HL-60 (cell line): ENCODE results near the gene IMMP2L.

Experiments
- DNase-seq, 2 experiments: peaks; one replicate each; pipeline ENCODE4 v3.0.0-alpha.2; 2010 to 2020; ENCODE audit warnings: low read depth in 1 of 2, low spot score in 1 of 2
- H3K27ac ChIP-seq: fragments of 250-450 bp; sonication (Bioruptor Pico); replicated peaks from 2 replicates; pipeline ENCODE4 v1.5.1; 2020; ENCODE audit warnings: mild to moderate bottlenecking, moderate library complexity
- H3K27me3 ChIP-seq: fragments of 250-450 bp; sonication (Bioruptor Pico); 2 replicates; pipeline ENCODE4 v1.5.1; 2021; ENCODE audit warnings: mild to moderate bottlenecking, moderate library complexity; ENCODE audit not compliant: insufficient read depth, poor library complexity, severe bottlenecking
- H3K4me3 ChIP-seq: replicated peaks from 2 replicates; pipeline ENCODE4 v1.5.1; 2011; ENCODE audit warnings: mild to moderate bottlenecking, control low read depth, low read length; ENCODE audit not compliant: insufficient read depth
- GABPA ChIP-seq: IDR thresholded peaks from 2 replicates; pipeline ENCODE4 v1.6.1; 2012; ENCODE audit warnings: low read depth
- POLR2AphosphoS5 ChIP-seq: IDR thresholded peaks from 2 replicates; pipeline ENCODE4 v1.6.1; 2012; ENCODE audit warnings: low read depth
- SPI1 ChIP-seq: IDR thresholded peaks from 2 replicates; pipeline ENCODE4 v1.6.1; 2012; ENCODE audit warnings: low read depth, mild to moderate bottlenecking, borderline replicate concordance
- TF ChIP-seq, protein P1 (sequence below): IDR thresholded peaks from one replicate; pipeline ENCODE4 v1.5.1; 2011; ENCODE audit warnings: low read length, control low read depth, inconsistent platforms; ENCODE audit not compliant: insufficient read depth
- TF ChIP-seq, protein P2 (sequence below): IDR thresholded peaks from 2 replicates; pipeline ENCODE4 v1.6.1; 2012; ENCODE audit warnings: low read depth; ENCODE audit not compliant: insufficient replicate concordance

IMMP2L gene

GRCh38 chr7:110853263-110853662 lies 709.0 kb downstream of the IMMP2L start:
- Histone ChIP-seq H3K4me3 (no peak overlapping the region), H3K27ac (no peak overlapping the region), H3K27me3 (no peaks in the 10 kb centered on the region)
- TF ChIP-seq SPI1, result no peak
- no peak for TF ChIP-seq POLR2AphosphoS5
- TF ChIP-seq GABPA, result no peak
- TF ChIP-seq, protein P1, sequence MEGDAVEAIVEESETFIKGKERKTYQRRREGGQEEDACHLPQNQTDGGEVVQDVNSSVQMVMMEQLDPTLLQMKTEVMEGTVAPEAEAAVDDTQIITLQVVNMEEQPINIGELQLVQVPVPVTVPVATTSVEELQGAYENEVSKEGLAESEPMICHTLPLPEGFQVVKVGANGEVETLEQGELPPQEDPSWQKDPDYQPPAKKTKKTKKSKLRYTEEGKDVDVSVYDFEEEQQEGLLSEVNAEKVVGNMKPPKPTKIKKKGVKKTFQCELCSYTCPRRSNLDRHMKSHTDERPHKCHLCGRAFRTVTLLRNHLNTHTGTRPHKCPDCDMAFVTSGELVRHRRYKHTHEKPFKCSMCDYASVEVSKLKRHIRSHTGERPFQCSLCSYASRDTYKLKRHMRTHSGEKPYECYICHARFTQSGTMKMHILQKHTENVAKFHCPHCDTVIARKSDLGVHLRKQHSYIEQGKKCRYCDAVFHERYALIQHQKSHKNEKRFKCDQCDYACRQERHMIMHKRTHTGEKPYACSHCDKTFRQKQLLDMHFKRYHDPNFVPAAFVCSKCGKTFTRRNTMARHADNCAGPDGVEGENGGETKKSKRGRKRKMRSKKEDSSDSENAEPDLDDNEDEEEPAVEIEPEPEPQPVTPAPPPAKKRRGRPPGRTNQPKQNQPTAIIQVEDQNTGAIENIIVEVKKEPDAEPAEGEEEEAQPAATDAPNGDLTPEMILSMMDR, result no peak
- TF ChIP-seq, protein P2, sequence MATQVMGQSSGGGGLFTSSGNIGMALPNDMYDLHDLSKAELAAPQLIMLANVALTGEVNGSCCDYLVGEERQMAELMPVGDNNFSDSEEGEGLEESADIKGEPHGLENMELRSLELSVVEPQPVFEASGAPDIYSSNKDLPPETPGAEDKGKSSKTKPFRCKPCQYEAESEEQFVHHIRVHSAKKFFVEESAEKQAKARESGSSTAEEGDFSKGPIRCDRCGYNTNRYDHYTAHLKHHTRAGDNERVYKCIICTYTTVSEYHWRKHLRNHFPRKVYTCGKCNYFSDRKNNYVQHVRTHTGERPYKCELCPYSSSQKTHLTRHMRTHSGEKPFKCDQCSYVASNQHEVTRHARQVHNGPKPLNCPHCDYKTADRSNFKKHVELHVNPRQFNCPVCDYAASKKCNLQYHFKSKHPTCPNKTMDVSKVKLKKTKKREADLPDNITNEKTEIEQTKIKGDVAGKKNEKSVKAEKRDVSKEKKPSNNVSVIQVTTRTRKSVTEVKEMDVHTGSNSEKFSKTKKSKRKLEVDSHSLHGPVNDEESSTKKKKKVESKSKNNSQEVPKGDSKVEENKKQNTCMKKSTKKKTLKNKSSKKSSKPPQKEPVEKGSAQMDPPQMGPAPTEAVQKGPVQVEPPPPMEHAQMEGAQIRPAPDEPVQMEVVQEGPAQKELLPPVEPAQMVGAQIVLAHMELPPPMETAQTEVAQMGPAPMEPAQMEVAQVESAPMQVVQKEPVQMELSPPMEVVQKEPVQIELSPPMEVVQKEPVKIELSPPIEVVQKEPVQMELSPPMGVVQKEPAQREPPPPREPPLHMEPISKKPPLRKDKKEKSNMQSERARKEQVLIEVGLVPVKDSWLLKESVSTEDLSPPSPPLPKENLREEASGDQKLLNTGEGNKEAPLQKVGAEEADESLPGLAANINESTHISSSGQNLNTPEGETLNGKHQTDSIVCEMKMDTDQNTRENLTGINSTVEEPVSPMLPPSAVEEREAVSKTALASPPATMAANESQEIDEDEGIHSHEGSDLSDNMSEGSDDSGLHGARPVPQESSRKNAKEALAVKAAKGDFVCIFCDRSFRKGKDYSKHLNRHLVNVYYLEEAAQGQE, result no peak
- DNase-seq, result no peak

- DNase-seq, result no peak
- no peak overlapping the region for H3K27ac ChIP-seq
- no peak overlapping the region for H3K4me3 ChIP-seq
- no peaks in the 10 kb centered on the region for H3K27me3 ChIP-seq
- TF ChIP-seq, protein P1, result no peak
- TF ChIP-seq, protein P2, result no peak
- TF ChIP-seq POLR2AphosphoS5 (no peak), SPI1 (no peak), GABPA (no peak)
Observed at GRCh38 chr7:110852156-110852940, 709.9 kb downstream of the IMMP2L start.

- Histone ChIP-seq H3K27ac (no peak overlapping the region), H3K27me3 (no peaks in the 10 kb centered on the region), H3K4me3 (no peak overlapping the region)
- TF ChIP-seq POLR2AphosphoS5 (no peak), SPI1 (no peak), GABPA (no peak)
- TF ChIP-seq, protein P1, result no peak
- TF ChIP-seq, protein P2, result no peak
- no peak for DNase-seq
Observed at GRCh38 chr7:110850224-110850623, 712.1 kb downstream of the IMMP2L start.
